IPS-NIHi11 (cell line): ENCODE measurements around the gene ASTL.
A peak's percentile ranks its signal among the peaks of the same experiment; 100 is the strongest.
"Not testable (repeated sequence)": the region's sequence is repeated elsewhere in the genome, so short reads cannot be mapped to it uniquely, and the experiment has no call there.

ENCODE experiments used
- DNase-seq: peaks from one replicate; pipeline ENCODE4 v3.0.0; 2012; ENCODE audit warnings: mixed read lengths, low spot score

ASTL gene

DNA sequence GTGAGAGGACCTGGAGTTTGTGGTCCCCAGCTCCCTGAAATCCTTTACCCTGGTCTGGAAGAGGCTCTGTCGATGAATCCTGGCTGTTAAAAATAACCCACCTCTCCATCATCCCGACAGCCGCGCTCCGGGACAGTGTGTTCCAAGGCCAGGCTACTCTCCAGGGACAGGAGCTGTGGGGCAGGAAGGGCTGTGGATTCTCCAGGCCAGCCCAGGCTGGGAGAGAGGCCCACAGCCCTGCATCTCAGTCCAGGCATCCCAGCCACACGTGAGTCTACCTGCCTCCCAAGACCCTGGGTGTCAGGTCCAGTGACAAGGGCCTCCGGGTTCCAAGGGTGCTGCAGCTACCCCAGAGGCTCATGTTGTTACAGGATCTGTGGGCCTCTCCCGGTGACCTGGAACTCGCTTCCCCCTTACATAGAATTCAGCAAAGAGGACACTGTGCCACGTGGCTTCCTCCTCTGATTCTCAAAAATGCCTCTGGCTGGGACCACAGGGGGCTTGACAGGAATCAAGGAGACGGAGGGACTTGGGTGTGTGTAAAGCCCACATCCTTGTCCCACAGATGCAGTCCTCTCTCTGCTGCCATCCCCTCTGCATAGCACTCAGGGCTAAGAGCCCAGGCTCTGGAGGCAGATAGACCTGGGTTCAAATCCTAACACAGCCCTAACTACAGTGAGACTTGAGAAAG, 39.3 kb downstream of the ASTL start:
- no peak for DNase-seq

- DNase-seq, result no peak
These were observed 40.1 kb downstream of the ASTL start for GRCh38 chr2:96097951-96098823.

GRCh38 chr2:96097441-96097840, 40.9 kb downstream of the ASTL start:
- DNase-seq, result no peak

DNA sequence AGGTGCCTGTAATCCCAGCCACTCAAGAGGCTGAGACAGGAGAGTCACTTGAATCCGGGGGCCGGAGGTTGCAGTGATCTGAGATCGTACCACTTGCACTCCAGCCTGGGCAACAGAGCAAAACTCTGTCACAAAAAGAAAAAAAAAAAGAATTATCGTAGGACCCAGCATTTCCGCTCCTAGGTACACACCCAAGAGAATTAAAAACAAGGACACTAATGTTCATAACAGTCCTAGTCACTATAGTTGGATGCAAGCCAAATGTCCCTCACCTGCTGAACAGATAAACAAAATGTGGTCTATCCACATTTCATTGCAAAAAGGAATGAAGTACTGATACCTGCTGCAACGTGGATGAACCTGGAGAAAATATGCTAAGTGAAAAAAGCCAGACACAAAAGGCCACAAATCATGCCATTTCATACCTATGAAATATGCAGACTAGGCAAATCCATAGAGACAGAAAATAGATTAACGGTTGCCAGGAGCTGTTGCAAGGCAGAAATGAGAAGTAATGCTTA, 43.1 kb downstream of the ASTL start:
- no peak for DNase-seq

DNA sequence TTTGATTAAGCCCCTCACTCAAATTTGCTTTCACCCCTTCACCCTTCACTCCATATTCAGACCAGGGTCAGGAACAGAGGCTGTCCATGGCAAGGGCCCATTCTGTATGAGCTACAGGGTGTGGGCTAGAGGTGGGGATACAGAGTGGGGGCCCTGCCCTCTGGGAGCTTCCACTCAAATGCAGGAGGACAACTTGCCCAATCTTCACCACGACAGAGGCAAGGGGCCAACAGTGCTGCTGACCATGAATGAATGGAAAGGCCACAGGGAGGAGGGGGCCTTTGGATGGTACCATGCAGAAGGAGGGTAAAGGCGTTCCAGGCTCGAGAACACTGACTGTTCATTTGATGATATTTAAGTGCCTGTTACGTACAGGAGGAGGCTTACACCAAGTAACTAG, 44.8 kb downstream of the ASTL start:
- DNase-seq, result no peak

DNA sequence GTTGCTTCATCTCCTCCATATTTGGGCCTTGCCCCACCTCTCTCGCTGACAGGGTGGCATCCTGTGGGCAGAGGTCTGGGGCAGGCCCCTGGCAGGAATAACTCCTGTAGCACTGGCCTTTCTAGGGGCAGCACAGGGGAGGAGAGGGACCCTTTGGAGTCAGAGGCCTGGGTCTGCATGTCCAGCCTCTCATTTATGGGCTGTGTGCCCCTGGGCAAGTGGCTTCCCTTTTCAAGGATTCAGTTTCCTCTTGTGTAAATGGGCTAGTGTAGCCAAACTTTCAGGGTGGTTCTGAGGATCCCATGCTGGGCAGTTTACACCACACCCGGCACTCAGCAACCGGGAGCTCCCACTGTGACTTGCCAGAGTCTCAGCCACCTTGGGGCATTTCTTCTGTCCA, 45.4 kb downstream of the ASTL start:
- DNase-seq, result no peak

- peak; percentile 3 for DNase-seq
These were observed 45.8 kb downstream of the ASTL start for GRCh38 chr2:96092573-96092877.

DNA sequence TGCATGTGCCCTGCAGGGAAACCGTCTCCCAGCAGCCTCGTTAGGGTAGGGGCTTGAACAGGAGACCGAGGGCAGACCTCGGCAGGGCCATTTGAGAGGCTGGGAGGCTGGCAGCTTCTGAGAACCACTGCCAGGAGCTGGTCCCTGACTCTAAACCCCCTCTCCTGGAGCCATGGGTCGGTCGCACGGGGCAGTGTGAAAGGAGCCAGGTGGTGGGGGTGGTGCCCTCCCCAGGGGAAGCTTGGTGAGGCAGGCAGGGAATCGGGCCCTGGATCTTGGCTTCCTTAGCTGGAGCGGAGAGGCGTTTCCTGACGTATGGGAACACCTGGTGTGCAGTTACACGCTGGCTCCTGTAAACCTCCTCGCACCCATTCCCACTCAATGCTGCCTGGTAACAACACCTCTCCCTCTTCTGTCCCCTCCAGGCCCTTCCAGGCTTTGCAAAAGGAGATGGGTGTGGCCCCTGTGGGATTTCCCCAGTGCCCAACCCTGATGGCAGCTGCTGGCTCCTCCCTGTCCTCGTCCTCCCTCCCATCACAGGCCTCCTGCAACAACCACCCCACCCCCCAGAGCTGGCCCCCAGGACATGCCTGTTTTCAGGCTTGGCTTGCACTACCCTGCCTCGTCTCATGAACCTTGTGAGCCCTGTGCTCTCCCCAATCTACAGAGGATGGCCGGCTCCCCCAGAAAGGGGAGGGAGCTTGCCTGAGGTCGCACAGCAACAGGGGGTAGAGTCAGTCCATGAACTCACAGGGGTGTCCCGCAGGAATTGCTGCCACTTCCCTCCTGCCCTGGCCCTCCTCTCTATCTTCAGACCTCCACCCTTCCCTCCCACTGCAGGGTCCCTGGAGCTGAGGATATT, 46.4 kb downstream of the ASTL start:
- peak; percentile 28 for DNase-seq

DNA sequence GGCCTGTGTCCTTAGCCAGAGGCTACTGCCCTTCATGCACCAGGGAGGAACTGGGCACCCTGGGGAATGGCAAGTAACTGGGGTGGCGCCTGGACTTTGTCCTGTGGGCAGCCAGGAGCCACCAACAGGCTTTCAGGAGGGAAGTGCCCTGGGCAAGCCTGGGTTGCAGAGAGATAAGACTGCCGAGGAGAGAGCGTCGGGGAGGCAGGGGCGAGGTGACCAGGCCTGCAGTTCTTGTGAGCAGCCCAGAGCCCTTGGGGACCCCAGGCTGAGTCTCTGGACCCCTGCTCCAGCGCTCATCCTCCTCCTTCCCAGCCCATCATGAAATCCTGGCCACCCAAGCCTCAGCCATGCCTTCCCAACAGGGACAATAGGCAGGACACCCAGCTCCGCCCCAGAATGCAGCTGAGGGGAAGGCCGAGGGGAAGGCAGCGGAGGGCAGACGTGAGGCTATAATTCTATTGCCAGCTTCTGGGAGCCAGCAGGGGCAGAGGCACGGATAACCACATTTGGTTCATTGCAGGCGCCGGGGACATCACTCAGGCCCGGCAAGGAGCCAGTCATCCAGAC, 47.1 kb downstream of the ASTL start:
- DNase-seq, result peak; percentile 9

DNA sequence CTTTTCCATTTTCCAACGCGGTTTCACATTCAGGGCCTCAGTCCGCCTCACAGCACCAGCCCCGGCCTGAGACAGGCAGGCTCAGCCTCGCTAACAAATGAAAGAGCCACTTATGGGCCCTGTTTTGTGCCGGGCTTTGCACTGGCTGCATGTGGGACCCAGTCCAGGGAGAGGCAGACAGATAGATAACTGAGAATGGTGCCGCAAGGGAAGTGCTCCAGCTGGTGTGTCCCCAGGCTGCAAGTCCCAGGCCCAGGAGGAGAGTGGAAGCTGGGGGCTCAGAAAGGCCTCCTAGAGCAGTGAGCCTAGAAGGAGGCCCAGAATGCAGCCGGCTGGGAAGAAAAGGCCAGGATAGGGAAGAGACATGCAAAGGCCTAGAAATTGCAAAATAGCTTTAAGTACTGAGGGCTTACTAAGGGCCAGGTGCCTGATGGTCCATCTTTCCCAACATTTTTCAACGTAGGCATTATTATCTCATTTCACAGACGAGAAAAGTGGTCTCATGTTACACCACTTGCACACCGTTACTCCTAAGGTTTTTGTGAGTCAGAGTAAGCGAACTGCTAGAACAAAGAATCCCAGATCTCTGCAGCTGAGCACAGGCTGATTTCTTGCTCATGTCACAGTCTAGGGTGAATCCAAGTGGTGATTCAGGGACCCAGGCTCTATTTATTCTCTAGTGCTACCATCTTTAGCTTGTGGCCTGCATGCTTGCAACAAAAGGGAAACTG, 47.9 kb downstream of the ASTL start:
- peak; percentile 5 for DNase-seq

DNA sequence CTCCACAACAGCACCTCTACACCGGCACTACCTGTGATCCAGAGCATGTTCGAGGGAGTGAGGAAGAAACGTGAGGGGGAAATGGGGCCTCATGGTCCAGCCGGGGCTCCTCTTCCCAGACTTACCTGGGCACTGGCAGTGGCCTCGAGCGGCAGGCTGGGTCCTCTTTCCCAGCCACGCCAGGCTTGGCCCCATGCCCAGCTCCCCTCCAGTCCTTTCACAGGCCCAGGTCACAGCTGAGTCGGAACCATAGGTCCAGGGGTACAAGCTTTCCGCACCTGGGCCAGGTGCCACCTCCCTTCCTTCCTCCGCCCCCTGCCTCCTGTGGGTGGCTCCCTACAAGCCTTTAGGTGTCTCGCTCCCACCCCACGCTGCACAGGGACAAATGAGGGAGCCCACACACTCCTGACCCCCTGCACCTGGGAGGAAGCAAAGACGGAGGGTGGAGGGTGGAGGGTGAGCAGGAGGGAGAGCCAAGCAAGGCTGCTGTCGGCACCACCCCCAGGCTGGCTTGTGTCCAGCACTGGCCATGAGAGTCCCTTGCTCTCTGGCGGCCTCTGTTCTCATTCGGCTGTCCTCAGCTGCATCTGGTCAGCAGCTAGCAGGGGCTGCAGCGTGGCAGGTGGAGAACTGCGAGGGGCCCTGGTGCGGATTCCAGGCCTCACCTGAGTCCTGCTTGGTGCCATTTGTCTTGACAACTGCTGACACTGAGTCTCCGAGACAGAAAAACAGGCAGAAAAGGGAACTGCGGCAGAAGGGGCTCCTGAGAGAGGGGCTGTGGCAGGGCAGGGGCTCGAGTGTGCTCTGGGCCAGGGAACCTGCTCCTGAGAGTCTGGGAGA, 48.7 kb downstream of the ASTL start:
- peak; percentile 46 for DNase-seq

DNA sequence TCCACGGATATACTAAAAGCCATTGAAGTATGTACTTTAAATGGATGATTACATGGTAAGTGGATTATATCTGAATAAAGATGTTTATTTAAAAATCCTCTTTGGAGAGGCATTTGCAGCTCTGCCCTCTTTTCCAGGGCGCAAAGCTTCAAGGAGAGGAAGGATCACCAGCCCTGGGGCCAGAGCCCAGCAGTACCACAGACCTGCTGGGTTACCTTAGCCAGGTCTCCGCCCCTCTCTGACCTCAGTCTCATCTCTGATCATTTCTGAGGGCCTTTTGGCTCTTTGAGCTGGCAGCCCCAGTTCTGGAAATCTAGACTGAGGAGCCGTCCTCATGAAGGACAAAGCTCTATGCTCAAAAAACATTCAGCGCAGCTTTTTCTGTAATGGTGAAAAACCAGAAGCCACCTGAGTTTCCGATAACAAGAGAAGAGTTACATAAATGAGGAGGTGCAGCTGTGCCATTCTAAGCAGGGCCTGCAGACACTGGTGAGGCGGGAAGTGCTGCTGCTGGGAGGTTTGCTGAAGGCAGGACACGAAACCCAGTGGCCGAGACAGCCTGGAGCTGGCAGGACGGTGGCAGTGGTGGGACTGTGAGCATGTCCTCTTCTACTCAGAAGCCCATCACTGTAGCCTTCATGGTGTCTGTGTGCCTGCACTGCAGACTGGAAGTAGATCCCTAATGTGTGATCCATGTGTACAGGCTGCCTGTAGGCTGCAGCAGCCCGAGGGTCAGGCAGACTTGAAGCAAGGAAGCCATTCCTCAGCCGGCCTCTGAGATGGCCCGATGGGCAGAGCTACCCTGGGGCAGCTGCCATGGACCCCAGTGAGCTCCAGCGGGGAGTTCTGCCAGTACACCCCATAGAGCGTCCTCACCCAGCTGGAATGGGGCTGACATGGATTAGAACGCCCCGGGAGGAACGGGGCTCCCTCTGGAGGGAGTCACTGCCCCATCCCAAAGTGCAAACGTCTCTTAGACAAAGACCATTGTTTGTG, 49.7 kb downstream of the ASTL start:
- DNase-seq, result no peak

- DNase-seq, result no peak
These were observed 51.2 kb downstream of the ASTL start for GRCh38 chr2:96087130-96087529.

GRCh38 chr2:96085541-96086355, 52.6 kb downstream of the ASTL start:
- no peak for DNase-seq

- DNase-seq, result not testable (repeated sequence)
These were observed 53.3 kb downstream of the ASTL start for GRCh38 chr2:96084858-96085518.

- no peak for DNase-seq
These were observed 54.1 kb downstream of the ASTL start for GRCh38 chr2:96083989-96084857.
